OCI-M2 (cell line): Measurements from ENCODE around the gene ABHD8.

Experiments used
- DNase-seq: peaks from one replicate; lab custom pipeline; 2025; ENCODE audit not compliant: unreplicated experiment; lab: John Stamatoyannopoulos, UW

ABHD8 gene

DNA sequence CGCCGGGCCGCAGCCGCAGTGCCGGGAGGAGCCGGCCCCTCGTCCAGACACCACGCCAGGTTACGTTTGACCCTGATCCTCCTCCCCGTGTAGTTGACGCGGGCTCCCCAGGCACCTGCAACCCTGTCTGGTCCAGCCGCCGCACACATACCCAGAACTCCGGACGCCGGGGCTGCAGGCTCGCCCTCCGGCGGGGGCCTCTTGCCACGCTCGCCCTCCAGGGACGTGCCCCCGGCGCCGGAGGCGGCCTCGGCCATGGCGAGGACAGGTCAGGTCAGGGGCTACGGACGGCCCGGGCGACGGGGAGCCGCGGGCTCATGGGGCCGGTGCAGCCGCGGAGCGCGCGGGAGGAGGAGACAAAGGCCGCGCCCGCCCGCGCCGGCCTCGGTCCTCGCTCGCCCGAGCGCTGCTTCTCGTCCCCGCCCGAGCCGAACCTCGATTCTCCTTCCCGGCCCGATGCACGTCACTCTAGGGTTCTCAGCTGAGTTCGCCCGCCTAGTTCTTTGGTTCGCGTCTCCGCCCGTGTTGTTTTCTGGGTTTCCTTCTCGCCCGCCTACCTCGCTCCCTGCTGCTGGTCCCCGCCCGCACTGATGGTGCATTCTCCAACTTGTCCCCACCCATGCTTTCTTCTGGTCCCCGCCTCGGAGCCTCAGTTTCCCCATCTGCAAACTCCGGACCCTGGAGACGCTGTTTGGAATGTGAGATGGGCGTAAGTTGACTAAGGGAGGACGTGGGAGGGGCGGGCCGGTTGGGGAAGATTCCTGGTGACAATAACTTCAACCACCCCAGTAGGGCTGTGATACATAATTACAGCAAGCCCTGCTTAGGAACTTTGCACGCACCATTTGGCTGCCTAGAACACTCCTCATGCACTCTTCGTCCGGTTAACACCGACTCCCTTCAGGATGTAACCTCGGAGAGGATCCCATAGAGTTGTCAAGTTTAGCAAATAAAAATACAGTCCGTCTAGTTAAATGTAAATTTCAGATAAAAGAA, 31.5 kb upstream of the ABHD8 start, which contains the start of gene ANO8:
Gene ANO8 (minus strand): TSS at position 442 of the 996 bp plus-strand sequence. CDS start 185 bp downstream, at position 257.
- DNase-seq = peak; percentile 96

DNA sequence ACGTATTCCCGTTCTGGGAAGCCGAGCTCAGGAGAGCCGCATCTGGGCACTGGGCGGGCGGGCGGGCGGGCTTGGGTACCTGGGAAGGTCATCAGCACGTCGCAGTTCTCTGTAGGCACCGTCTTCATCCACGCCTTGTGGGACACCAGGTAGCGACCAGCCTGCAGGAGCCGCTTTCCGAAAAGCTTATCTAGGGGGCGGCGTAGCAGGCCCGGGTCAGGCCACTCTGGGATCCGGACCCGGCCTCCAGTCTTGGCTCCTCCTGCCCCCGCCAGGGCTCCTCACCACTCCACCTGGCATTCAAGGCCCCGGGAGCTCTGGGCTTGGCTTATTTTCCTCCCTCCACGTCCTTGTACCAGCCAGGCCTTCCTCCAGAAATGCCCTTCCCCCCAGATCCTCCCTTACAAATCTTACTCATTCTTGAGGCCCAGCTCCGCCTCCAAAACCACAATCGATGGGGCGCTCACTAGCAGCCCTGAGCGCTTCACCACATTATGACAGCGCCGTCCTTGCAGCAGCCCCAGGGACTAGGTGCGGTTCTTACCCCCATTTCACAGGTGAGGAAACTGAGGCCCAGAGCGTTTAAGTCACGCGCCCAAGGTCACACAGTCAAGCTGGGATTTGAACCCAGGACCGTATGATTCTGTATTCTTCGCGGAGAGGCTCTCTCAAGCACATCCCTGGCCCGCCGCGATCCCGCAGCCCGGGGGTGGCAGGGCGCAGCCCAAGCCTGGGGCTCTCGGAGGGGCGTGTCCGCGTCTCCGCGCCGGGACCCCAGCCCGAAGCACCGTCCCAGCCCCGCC, 30.6 kb upstream of the ABHD8 start:
- DNase-seq = no peak

DNA sequence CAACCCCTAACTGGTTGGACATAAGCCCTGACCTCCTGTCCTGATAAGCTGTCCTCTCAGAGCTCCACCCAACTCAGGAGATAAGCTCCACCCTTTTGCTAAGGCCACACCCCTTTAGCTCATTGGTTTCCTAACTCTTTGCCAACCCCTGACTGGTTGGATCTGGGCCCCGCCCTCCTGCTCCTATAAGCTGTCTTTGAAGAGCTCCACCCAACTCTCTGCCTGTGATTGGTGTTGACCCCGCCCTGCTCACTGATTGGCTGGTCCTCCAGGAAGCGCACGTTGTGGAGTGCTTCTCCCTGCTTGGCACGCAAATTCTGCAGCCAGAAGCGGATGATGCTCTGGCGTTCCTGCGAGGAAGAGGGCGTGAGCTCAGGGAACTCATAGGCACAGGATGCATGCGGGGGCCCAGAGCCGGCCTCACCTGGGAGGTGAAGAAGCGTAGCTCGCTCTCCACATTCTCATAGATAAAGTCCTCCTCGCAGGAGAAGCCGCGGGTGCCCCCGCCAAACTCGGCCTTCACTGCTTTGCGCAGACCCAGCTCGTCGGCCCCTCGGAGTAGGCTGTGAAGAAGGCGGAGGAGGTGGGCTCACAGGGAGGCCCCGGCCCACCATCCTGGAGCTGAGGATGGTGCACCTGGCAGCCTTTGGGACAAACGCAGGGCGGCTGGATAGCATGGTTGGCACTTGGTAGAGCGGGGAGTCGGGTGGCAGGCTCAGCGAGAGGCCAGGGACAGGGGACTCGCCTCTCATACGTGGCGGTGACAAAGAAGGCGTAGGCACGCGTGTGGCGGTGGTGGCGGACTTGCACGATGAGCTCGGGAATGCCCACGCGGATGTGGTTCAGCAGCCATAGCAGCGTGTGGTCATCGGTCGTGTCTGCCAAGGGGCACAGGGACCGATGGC, 29.7 kb upstream of the ABHD8 start:
- DNase-seq = no peak

DNA sequence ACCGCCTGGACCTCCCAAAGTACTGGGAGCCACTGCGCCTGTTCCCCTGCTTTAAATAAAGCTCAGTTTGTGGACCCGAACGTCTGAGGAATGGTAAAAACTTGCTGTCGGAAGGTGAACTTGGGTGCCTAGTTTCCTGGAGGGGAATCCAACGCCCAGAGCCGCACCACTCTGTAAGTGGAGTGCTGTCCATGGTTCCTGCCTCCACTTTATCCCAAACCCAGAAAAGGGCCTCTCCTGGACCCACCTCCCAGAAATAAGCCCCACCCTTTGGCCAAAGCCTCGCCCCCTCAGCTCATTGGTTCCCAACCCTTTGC, 29.1 kb upstream of the ABHD8 start:
- no peak for DNase-seq

DNA sequence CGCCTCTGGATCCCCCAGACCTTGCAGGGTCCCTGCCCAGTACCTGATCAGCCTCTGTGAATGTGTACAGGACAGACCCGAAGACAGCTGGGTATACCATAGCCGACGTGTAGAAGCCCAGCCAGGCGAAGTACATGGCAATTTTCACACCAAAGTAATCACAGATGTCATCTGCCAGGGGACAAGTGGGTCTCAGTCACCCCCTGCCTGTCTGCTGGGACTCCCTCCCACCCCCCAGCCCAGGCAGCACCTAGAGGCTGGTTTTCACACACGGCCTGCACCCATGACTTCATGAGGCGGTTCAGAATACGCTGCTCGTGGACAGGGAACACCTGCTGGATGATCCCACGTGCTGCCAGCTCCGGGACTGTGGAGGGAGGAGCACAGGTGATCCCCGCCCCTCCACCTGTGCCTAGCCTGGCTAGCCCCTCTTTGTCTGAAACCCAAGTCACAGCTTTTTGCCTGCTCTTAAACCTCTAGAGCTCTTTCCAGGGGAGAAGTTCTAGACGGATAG, 27.9 kb upstream of the ABHD8 start:
- DNase-seq = no peak

DNA sequence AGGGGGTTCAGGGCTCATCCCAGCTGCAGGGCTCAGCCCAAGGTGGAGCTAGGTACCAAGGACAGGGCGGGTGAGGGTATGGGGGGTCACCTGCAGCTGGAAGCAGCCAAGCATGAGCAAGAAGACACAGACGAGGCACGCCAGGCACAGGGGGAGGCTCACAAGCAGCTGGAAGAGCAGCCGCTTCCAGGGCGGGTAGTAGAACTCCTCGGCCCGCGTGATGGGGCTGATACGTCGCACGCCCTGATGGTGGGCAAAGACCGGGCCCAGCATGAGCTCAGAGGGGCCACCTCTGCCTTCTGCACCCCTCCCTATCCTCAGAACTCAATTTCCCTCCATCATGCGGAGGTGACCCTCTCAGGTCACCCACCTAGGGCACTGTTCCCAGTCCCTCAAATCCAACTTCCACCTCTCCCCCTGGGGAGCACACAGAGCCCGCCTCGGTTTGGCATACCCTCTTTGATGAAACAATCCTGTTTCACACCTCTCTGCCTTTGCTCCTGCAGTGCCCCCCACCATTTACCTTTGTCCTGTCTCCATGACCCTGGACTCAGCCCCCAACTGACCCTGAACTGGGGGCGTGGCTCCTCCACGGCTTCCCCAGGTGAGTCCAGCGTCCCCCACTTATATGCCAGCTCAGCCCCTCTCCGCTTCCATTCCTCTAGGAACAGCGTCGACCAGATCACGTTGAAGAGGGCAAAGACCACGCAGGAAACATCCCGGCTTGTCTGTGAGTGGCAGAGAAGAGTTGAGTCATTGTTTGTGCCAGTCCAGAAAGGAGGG, 27.2 kb upstream of the ABHD8 start:
- no peak for DNase-seq

DNA sequence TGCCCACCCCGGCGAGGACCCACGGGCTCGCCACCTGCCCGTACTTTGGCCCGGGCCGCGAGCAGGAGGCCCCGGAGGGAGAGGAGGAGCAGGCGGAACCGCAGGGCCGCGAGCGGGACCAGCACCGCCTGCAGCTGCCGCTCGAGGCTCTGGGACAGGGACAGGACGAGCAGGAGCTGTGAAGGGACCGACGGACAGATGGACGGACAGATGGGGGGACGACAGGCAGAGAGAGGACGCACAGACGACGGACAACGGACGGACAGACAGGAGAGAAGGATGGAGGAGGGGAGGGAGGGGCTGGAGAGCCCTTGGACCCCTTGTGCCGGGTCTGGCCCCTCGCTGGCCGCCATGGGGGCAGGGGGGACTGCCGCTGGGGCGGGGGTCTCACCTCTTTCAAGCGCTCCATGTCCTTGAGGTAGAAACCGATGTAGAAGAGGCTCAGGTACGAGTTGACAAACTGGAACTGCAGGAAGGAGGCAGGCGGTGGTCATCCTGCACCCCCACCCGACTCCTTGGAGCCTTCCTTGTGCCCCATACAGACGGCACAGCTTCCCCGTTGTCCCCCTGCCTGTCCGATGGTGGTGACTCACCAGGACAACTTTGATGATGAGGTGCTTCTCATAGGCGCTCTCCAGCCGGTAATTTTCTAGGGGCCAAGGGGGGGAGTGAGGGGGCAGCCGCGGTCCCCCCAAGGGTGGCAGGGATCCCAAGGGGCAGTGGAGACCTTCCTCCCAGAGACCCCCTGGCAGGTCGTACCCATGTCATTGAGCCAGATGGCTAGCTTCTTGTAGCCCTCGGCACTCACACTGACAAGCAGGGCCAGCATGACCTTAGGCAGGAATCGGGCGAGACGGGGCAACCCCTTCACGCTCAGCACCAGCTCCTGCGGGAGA, 26.4 kb upstream of the ABHD8 start:
- no peak for DNase-seq

DNA sequence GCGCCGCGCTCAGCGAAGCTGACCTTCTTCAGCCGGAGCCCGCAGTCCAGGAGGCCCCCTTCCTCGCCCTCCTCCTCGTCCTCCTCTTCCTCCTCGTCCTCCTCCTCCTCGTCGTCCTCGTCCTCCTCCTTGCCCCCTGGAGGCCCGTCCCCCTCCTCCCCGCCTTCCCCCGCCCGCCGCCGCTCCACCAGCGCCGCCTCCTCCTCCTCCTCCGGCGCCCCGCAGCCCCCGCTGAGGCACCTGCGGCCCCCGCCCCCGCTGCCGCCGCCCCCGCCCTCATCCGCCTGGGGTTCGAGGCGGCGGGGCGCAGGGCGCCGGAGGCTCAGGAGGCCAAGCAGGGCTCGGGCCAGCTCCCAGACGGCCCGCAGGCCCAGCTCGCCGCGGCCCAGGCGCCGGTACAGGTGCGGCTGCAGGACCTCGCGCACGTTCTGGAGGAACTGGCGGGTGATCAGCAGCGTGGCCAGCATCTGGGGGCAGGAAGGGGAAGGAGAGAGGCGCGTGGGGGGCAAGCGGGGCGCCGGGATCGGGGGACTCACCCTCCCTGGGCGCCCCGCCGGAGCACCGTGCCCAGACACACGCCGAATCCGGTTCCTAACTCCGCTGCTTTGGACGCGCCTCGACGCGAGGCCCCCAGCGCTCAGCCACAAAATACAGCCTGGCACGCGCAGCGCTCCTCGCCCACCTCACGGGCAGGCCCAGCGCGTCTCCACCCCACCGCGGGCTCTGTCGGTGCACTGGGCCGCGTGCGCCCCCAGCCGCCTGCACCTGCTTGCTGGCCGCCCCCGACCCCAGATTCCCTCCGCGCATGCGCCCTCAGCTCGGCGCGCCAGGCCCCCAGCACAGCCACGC, 25.5 kb upstream of the ABHD8 start:
- DNase-seq = no peak

DNA sequence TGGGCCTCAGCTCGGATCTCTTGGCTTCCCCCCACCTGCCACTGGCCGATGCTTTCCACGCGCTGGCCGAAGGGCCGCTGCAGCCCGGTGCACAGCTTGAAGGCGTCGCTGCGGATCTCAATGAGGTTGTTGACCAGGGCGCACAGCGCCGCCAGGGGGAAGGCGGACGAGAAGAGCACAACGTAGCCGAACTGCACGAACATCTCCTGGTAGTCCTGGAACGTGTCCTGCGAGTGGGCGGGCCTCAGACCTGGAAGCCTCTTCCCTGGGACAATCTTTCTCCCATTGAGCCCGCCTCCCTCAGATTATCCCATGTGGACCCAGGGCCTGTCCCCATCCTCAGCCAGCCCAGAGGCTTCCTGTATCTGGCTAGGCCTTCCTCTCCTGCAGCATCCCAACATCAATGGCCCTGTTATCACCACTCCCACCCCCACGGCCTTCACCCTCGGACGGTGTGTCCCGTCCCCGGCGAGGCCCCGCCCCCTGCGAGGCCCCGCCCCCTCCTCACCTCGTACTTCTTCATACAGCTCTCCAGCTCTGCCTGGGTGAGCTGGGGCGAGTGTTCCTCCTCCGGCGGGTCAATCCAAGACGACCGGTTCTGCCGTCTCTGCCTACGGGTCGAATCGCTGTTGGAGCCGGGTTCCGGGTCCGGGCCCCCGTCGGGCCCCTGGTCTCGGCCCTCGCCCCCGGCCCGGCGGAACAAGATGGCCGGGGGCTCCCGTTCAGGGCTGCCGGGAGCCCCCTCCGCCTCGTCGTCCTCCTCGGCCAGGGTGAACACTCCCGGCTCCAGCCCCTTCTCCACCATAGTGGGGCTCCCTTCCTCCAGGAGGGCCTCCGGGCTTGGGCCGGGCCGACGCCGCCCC, 24.7 kb upstream of the ABHD8 start:
- no peak for DNase-seq

DNA sequence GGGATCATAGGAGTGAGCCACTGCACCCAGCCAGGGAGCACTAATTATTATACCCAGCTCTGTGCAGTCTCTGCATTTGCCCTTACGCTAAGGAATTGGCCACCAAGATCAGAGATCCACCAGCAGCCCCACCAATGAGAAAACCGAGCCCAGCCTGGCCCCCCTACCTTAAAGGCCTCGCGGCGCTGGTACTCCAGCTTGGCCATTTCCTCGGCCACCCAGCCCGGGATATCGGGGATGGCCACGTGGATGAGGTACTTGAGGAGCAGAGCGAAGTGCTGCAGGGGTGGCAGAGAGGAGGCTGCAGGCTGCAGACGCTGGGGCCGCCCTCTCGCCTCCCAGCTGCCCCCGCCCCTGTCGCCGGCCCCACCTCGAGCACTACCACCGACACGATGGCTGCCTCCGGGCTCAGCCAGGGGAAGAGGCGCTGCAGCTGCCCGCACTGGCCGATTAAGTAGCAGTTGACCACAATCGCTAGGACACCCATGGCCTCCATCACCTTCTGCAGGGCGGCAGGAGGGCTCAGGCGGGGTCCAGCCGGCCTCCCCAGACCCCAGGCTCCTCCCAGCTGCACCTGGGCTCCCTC, 23.9 kb upstream of the ABHD8 start:
- DNase-seq = no peak

DNA sequence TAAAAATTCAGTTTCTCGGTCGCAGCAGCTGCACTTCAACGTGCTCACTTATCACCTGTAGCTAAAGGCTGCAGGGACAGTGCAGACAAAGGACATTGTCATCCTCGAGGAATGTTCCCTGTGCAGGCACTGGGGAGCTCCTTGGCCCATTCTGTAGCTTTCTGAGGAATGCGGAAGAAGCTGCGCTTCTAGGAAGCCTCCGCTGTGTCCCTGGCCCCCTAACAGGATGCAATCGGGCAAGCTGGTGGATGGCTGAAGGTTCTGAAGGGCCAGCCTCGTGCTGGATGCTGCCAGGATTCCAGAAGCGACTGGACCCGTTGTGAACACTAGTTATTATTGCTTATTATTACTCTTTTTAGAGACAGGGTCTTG, 23.4 kb upstream of the ABHD8 start:
- DNase-seq = no peak

DNA sequence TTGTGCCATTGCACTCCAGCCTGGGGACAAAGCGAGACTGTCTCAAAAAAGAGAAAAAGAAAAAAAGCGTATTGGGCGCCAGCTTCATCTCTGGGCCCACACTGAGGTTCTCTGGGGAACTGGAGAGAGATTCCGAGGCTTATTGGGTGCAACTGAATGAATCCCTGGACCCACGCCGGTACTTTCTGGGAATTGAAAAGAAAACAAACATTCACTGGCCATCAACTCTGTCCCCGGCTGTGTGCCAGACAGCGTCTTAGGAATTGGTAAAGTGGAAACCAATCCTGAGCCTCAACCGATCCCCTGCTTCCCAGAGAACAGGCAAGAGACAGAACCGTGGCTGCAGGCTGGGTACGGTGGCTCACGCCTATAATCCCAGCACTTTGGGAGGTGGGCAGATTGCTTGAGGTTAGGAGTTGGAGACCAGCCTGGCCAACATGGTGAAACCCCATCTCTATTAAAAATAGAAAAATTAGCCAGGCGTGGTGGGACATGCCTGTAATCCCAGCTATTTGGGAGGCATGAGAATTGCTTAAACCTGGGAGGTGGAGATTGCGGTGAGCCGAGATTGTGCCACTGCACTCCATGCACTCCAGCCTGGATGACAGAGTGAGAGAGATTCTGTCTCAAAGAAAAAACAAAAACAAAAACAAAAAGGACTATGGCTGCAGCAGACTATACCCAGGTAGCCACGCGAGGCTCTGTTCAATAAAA, 22.8 kb upstream of the ABHD8 start:
- DNase-seq = no peak

DNA sequence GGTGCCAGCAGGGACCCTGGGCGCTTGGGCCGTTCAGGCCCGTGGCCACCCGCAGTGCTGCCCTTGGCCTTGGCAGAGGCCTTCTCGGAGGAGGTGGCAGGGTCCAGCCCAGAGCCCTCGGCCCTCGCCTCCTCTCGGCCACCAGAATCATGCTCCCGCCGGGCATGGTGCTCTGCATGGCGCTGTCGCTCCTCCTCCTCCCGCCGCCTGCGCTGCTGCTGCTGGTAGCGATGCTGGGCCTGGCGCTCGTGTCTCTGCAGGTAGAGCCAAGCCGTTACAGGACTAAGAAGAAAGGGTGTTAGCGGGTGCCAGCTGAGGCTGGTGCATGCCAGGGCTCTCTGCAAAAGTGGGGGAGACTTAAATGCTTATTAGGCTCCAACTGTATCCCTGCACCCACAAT, 21.9 kb upstream of the ABHD8 start:
- DNase-seq = no peak

DNA sequence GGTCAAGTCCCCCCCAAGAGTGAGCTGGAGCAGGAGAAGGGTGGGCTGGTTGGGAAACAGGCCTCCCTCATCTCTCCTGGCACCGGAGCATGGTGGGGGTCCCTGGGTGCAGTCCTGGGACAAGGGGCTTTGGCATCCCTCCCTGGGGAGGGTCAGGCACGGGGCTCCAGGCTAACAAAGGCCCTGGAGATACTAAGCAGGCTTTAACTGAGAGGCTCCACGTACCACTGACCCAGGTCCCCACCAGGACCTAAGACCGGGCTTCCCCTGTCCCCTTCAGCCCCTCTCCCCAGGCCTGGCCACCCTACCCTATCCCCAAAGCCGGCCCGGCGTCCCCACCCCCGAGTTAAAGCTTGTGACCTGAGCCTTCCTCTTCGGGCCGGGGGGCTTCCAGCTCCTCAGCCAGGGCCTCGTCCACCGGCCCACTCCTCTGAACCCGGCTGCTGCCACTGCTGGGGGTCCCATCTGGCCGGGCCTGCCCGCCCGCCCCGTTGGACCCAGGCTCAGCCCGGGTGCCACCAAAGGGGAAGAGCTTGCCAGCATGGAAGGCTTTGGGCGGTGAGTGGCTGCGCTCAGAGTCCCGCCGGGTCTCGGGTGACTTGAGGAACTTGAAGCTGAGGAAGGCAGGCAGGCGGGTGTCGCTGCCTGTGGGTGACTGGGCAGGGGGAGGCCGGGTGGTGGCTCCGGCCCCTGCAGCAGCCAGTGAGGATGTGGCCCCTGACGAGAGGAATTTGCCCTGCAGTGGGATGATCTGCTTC, 21.3 kb upstream of the ABHD8 start:
- DNase-seq = no peak

DNA sequence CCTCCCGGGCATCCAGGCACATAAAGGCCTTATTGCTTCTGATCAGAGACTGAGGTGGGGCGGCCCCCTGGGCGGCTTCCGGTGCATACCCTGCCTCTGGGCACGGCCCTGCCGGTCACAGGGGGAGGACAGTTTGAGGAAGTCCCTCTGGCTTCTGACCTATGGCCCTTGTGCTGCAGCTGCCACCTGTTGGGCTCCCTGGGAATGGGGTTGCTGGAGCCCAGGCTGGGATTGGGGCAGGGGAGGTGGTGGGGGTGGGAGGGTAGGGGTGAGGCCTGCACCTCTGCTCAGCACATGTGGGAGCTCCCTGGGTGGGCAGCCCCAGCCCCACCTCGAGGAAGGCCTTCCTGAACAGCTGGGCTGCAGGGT, 20.7 kb upstream of the ABHD8 start:
- DNase-seq = no peak
